HG02970 (cell line): Measurements from ENCODE around the gene GNAT1.

Experiments used
- ATAC-seq: cut with Tn5 transposase; IDR thresholded peaks from one replicate; pipeline ENCODE4 v1.9.1; 2021; ENCODE audit warnings: mild to moderate bottlenecking, moderate library complexity, moderate number of reproducible peaks; ENCODE audit not compliant: unreplicated experiment, low FRiP score

Gene GNAT1

GRCh38 chr3:50190936-50191660, at the start of gene GNAT1:
TSS of gene GNAT1 (plus strand) at chr3:50191610. CDS start at chr3:50191726, 116 bp downstream.
- ATAC-seq, result no peak

- ATAC-seq, result no peak
Measured at GRCh38 chr3:50146316-50146901, 45.0 kb upstream of the GNAT1 start.

GRCh38 chr3:50147016-50147415, 44.4 kb upstream of the GNAT1 start:
- ATAC-seq, result no peak

GRCh38 chr3:50147447-50147846, 44.0 kb upstream of the GNAT1 start:
- ATAC-seq, result no peak

GRCh38 chr3:50147861-50148260, 43.5 kb upstream of the GNAT1 start:
- ATAC-seq, result no peak

- ATAC-seq, result no peak
Measured at GRCh38 chr3:50150404-50150750, 41.0 kb upstream of the GNAT1 start.

- ATAC-seq, result no peak
Measured at GRCh38 chr3:50150863-50151686, 40.3 kb upstream of the GNAT1 start.

- no peak for ATAC-seq
Measured at GRCh38 chr3:50151728-50152127, 39.7 kb upstream of the GNAT1 start.

- ATAC-seq, result no peak
Measured at GRCh38 chr3:50153782-50154475, 37.5 kb upstream of the GNAT1 start.

GRCh38 chr3:50154476-50154839, 37.0 kb upstream of the GNAT1 start:
- ATAC-seq, result no peak

- ATAC-seq, result no peak
Measured at GRCh38 chr3:50154840-50155490, 36.4 kb upstream of the GNAT1 start, which contains the start of gene SEMA3F. TSS of gene SEMA3F (plus strand) at chr3:50155324. CDS start at chr3:50159623, 4,299 bp downstream.

GRCh38 chr3:50155491-50155878, 35.9 kb upstream of the GNAT1 start:
- ATAC-seq, result no peak

GRCh38 chr3:50155891-50156290, 35.5 kb upstream of the GNAT1 start:
- no peak for ATAC-seq

GRCh38 chr3:50156549-50157493, 34.6 kb upstream of the GNAT1 start:
- ATAC-seq, result no peak

GRCh38 chr3:50157827-50158529, 33.4 kb upstream of the GNAT1 start:
- no peak for ATAC-seq

GRCh38 chr3:50158530-50159146, 32.8 kb upstream of the GNAT1 start:
- ATAC-seq, result no peak

- ATAC-seq, result no peak
Measured at GRCh38 chr3:50160561-50160983, 30.8 kb upstream of the GNAT1 start.

- no peak for ATAC-seq
Measured at GRCh38 chr3:50161320-50161719, 30.1 kb upstream of the GNAT1 start.
